ENCODE data around the gene CALD1.

DNA sequence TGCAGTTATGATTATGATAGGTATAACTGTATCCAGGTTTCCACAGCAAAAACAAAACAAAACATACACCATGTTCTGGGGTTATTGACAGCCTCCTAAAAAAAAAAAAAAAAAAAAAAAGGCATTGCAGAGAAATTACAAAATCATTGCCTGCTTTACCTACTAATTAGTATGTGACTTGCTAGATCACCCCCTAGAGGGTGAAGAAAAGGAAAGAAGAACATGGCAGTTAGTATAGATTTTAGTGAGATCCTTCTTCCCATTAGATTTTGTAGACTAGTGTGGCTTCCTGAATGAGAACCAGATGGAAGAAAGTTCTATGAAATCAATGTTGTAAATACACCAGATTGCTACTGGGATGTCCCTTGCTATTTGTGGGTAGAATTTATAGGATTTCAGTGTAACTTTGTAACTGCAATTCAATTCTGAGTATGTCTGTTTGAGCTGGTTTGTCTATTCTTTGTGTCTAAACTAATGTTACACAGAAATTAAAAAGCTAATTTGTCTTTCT, 182.9 kb downstream of the CALD1 start:
- TF ChIP-seq CTCF (conservative IDR thresholded peaks at IDR 0.05; ENCODE audit: low read depth, low read length), result no peak; the same call in 1 of the 2 replicates
- TF ChIP-seq EZH2phosphoT487 (IDR thresholded peaks at IDR 0.05; ENCODE audit: borderline replicate concordance, low read length), result no peak

Measured in PC-3 (cell line).